LHCN-M2 (cell line): ENCODE measurements around the gene SIN3A. TPM values are rescaled to one million over a fixed set of nuclear protein-coding genes. Genes with fewer than 3 reads are reported as not detected.
"Not testable (repeated sequence)": the region's sequence is repeated elsewhere in the genome, so short reads cannot be mapped to it uniquely, and the experiment has no call there.

ENCODE experiments used
- DNase-seq: peaks from one replicate; pipeline ENCODE4 v3.0.0-alpha.2; 2012; ENCODE audit warnings: low read depth
- total RNA-seq: library from RNA; depleted of rRNA; stranded (reverse); fragments of >200 nt; gene quantifications from 2 replicates; pipeline ENCODE4 v1.2.3, GENCODE V29; 2014

The SIN3A gene
- total RNA-seq, 1 experiment from 2014 or later: 26.9 TPM

DNA sequence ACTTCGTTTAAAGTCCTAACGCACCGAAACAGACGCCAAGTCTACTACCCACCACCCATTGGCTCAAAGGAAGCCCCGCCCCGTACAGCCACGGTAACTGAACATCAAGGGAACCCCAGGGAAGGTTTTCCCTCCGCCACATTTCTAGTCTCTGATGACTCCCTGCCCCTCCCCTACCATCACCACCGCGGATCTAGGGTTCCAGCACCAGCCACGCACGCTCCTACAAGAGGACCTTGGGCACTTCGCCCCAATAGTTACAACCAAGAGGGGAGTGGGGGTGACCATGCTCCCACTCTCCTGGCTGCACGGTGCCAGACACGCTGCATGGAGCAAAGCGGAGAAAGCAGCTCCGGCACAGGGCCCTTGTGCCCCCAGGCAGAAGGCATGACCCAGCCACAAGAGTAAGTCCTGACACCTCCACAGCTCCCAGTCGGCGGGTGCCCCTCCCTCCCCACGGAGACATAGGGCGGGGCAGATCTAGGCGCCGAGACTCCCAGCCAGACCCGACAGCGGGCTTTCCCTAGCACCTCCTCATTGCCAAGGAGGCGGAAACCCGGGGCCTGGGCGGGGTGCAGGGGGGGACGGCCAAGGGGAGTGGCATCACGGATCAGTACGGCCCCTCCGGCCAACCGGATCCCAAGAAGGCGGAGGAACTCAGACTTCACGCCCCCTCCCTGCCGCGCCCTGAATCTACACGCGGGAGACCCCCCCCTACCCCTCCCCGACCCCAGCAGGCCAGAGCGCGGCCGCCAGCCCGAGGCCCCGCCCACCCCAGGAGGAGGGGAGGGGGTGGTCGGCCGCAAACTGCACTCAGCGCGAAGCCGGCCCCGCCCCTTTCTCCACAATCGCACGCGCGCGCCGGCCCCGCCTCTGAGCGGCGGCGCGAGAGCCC is 936 bp downstream of the SIN3A start:
- peak; percentile 95 for DNase-seq

- no peak for DNase-seq
Observed at GRCh38 chr15:75449585-75450306, 1.7 kb downstream of the SIN3A start.

- not testable (repeated sequence) for DNase-seq
Observed at GRCh38 chr15:75448171-75448570, 3.3 kb downstream of the SIN3A start.

GRCh38 chr15:75446151-75446550 is 5.3 kb downstream of the SIN3A start:
- no peak for DNase-seq

DNA sequence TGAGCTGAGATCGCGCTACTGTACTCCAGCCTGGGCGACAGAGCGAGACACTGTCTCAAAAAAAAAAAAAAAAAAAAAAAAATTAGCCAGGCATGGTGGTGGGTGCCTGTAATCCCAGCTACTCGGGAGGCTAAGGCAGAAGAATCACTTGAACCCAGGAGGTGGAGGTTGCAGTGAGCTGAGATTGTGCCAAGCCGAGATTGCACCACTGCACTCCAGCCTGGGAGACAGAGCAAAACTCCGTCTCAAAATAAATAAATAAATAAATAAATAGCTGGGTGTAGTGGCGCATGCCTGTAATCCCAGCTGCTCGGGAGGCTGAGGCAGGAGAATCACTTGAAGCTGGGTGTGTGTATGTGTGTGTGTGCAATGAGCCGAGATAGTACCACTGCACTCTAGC is 6.2 kb downstream of the SIN3A start:
- DNase-seq: not testable (repeated sequence)

- peak; percentile 45 for DNase-seq
Observed at GRCh38 chr15:75443972-75444453, 7.5 kb downstream of the SIN3A start.

- DNase-seq: no peak
Observed at GRCh38 chr15:75437721-75438120, 13.8 kb downstream of the SIN3A start.

DNA sequence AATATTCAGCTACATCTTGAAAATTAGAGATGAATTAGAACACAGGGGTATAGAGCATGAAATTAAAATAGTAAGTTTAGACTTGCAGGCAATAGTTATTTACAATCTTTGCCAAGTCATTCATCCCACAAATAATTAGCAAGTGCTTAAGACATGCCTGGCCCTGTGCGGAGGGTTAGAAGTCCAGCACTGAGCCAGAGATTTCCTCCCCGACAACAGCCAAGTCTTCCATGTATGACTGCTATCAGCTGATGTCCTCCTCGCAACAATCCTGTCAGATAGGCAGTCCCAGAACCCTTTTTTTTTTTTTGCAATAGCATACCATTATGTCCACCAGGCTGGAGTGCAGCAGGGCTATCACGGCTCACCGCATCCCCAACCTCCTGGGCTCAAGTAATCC is 14.6 kb downstream of the SIN3A start:
- DNase-seq: no peak

DNA sequence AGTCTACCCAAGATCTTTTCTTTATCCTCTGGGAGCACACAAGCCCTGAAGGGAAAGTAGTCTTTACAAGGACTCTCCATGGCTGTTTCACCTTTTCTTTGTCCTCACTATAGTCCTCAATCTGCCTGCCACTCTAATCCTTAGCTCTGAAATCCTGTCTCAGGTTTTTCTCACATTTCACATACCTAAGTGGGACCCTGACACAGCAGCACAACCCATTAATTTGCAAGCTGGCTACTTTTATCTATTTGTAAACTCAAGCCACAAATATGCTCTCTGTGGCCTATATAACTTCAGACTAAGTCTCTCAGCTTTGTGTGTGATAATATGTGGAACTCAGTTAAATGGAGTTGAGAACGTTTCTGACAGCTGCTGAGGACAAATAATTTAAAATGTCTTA is 19.8 kb downstream of the SIN3A start:
- peak; percentile 7 for DNase-seq

DNA sequence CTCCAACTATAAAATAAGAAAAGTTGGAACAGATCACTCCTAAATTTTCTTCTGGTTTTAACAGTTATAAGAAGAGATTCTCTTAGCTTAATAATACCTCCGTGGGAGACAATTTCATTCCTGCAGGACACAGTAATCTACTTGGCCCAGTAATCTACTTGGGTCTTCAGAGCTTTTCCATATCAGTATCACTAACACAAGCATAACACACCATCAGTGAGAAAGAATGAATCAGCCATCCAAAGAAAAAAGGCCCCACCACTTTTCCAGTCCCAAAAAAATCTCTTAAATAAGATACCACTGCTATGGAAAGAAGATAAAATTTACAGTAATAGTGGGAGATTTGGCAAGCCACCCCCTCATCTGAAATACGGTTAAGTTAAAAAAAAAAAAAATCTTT is 20.2 kb downstream of the SIN3A start:
- peak; percentile 2 for DNase-seq

DNA sequence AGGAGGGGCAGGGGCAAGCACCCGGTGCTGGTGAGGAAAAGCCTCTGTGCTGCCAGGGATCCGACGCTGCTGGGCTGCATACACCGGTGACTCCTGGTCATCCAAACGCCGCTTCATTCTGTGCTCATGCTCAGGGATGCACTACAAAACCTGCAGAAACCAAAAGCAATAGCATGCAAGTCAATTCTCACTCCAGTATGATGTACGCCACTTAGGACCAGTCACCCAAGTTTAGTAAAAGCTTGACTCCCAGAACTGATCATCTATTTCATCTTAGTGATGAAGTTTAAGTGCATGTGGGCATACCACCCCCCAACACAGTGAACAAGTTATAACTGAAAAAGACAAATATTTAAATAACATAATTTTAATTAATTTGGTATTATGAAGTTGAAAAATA is 21.2 kb downstream of the SIN3A start:
- DNase-seq: no peak

DNA sequence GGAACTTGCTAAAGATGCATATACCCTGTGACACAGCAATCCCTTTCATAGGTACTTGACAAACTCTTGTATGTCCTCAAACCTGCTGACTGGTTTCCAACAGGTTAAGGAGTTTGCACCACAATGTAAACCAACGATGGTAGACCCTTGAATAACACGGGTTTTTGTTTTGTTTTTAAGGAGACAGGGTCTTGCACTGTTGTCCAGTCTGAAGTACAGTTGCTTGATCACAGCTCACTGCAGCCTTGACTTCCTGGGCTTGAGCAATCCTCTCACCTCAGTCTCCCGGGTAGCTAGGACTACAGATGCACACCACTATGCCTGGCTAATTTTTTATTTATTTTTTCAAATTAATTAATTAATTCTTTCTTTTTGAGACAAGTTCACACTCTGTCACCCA is 23.3 kb downstream of the SIN3A start:
- no peak for DNase-seq

GRCh38 chr15:75425966-75426500 is 25.5 kb downstream of the SIN3A start:
- no peak for DNase-seq

GRCh38 chr15:75422554-75422953 is 28.9 kb downstream of the SIN3A start:
- DNase-seq: no peak

DNA sequence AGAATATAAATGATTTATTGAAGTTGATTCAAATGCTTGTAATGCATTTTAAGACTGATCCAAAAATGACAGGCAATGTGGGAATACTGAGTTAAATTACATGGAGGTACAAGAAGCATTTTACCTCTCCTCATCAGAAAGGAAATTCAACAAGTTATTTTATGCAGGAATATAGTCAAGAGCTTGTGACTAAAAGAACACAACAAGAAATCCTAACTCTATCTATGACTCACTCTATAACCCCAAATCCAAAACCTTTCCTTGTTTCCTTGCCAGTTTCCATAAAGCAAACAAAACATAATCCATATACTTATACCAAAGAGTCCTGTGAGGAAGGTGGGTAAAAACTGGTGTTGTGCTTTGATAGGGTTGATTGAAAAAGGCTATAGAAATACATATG is 30.8 kb downstream of the SIN3A start:
- peak; percentile 47 for DNase-seq

DNA sequence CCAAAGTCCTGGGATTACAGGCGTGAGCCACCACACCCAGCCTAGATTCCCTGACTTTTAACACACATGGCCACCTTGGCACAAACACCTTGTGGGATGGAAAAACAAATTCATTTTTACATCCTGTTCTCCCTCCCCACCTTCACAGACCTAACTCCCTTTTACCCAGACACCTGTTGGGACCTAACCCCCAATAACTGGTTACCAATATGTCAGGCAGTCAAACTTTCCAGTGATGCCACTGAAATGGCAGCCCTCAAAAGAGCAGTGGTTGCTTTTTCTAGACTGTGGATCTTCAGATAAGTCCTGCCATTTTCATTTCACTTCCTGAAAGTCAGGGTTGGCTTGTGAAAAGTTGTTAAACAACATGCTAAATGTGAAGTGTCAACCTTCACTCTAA is 34.9 kb downstream of the SIN3A start:
- no peak for DNase-seq

- DNase-seq: no peak
Observed at GRCh38 chr15:75410196-75410595, 41.3 kb downstream of the SIN3A start.

GRCh38 chr15:75407083-75407482 is 44.4 kb downstream of the SIN3A start:
- no peak for DNase-seq

GRCh38 chr15:75403892-75404291 is 47.6 kb downstream of the SIN3A start:
- no peak for DNase-seq

- peak; percentile 2 for DNase-seq
Observed at GRCh38 chr15:75397494-75397893, 54.0 kb downstream of the SIN3A start.

DNA sequence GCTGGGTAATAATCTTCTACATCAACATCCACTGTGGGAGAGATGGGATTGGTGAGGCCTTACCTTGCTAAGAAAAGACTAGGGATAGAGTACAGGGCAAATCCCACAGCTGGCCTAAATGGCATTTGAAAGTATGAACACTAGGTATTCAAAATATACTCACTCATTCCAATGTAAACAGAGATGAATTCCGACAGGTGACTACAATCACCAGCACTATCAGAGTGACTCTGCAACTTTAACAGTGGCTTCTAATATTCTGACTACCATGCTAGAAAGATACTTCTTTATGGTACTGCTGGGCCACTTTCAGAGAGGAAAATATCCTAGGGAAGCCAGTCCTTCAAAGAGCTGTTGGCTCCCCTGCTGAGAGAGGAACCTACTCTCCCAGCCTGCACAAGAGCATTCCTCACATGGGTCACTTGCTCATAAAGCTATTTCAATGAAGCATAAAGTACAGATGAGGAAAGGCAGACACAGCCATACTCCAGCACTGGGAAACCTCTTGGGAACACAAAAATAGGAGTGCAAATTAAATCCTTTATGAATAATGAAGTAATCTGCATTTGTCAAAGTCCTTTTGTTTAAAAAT is 61.6 kb downstream of the SIN3A start:
- no peak for DNase-seq

DNA sequence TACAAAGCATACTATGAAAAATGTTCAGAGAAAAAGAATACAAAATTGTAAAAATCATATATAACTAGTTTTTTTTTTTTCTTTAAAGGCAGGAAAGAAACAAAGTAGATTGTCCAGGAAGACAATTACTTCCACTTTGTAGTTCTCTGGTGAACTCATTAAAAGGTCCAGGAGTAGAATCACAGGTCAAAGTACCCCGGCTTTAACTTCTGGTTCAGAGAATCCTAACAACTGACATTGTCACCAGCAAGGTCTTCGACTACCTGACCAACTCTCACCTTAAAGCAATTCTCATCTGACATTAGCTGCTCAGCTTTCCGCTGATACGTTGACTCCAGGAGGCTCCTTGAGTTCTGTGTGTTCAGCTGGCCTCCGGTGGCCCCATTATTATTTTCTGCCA is 67.5 kb downstream of the SIN3A start:
- not testable (repeated sequence) for DNase-seq
